Head of caudate nucleus (tissue), 42 donors: ENCODE measurements around the gene DGKZ.
A peak's percentile ranks its signal among the peaks of the same experiment; 100 is the strongest.

ENCODE experiments used
- DNase-seq, 42 donors: peaks; one replicate each; pipeline versions ENCODE4 v3.0.0 to v3.0.0-alpha.2; 2020 to 2021; ENCODE audit warnings: mixed read lengths in 7 of 42
- intact Hi-C: fragments of 100-400 bp; cut with DNase I; formaldehyde crosslinking; loops from one replicate; pipeline ENCODE4 v1.15.0; 2022

DGKZ gene

GRCh38 chr11:46410021-46410420 lies 62.8 kb downstream of the DGKZ start:
- peak in 3 of 42 donors; percentile 32 to 49 (median 47) for DNase-seq

GRCh38 chr11:46413760-46414465 lies 66.7 kb downstream of the DGKZ start:
- intact Hi-C loops: no loop called here
- no peak for DNase-seq

More at GRCh38 chr11:46410021-46410420, 62.8 kb downstream of the DGKZ start:
- intact Hi-C loops: no loop called here

GRCh38 chr11:46414466-46414796 lies 67.2 kb downstream of the DGKZ start:
- peak in 1 of 42 donors; percentile 53 for DNase-seq
- intact Hi-C loops: no loop called here

- no peak for DNase-seq
- intact Hi-C loops: no loop called here
Measured at GRCh38 chr11:46414879-46415278, 67.6 kb downstream of the DGKZ start.

GRCh38 chr11:46417711-46418110 lies 70.4 kb downstream of the DGKZ start:
- intact Hi-C loops: no loop called here
- DNase-seq: peak in 1 of 42 donors; percentile 5

GRCh38 chr11:46418751-46419150 lies 71.5 kb downstream of the DGKZ start:
- peak in 6 of 42 donors; percentile 20 to 60 (median 34) for DNase-seq
- intact Hi-C loops: no loop called here

- DNase-seq: no peak
- intact Hi-C loops: no loop called here
Measured at GRCh38 chr11:46420513-46420912, 73.2 kb downstream of the DGKZ start.

GRCh38 chr11:46421257-46421880 lies 74.1 kb downstream of the DGKZ start:
- no peak for DNase-seq
- intact Hi-C loops: no loop called here

GRCh38 chr11:46422588-46422987 lies 75.3 kb downstream of the DGKZ start:
- no peak for DNase-seq
- intact Hi-C loops: no loop called here

- intact Hi-C loops: no loop called here
- no peak for DNase-seq
Measured at GRCh38 chr11:46426233-46426991, 79.1 kb downstream of the DGKZ start.

- peak in 41 of 42 donors; percentile 14 to 82 (median 56) for DNase-seq
- intact Hi-C loops: no loop called here
Measured at GRCh38 chr11:46427364-46427763, 80.1 kb downstream of the DGKZ start.

- no peak for DNase-seq
- intact Hi-C loops: no loop called here
Measured at GRCh38 chr11:46429717-46430116, 82.5 kb downstream of the DGKZ start.
